Kidney capillary endothelial cell (primary cell): ENCODE data around the gene DCTN1.

Experiments
- DNase-seq: peaks from one replicate; pipeline ENCODE4 v3.0.0-alpha.2; 2018; ENCODE audit warnings: low spot score

Gene DCTN1

GRCh38 chr2:74321737-74322136 is 58.4 kb downstream of the DCTN1 start:
- DNase-seq: no peak

GRCh38 chr2:74317701-74318100 is 62.4 kb downstream of the DCTN1 start:
- no peak for DNase-seq

- no peak for DNase-seq
Observed at GRCh38 chr2:74316627-74317295, 63.4 kb downstream of the DCTN1 start.

GRCh38 chr2:74314107-74314506 is 66.0 kb downstream of the DCTN1 start:
- DNase-seq: no peak

- DNase-seq: no peak
Observed at GRCh38 chr2:74313497-74313896, 66.6 kb downstream of the DCTN1 start.

- no peak for DNase-seq
Observed at GRCh38 chr2:74312913-74313312, 67.2 kb downstream of the DCTN1 start.
